Neural progenitor cell (in vitro differentiated cells): ENCODE results near the gene DDX31. TPM values are rescaled to one million over a fixed set of nuclear protein-coding genes. Genes with fewer than 3 reads are reported as not detected.

ENCODE experiments used
- DNase-seq: peaks from one replicate; pipeline ENCODE4 v3.0.0-alpha.2; 2016; ENCODE audit warnings: low spot score
- H2AFZ ChIP-seq: fragments of 200-600 bp; sonication (generic); replicated peaks from 2 replicates; pipeline ENCODE4 v1.6.1; 2016; ENCODE audit warnings: antibody characterized with exemption
- H3F3A ChIP-seq: fragments of 200-600 bp; sonication (generic); 2 replicates; pipeline ENCODE4 v1.6.1; 2016; ENCODE audit warnings: antibody characterized with exemption, low read depth
- H3K27ac ChIP-seq: fragments of 200-600 bp; sonication (generic); 2 replicates; pipeline ENCODE4 v1.5.1; 2016; ENCODE audit warnings: mild to moderate bottlenecking
- H3K27me3 ChIP-seq: fragments of 200-600 bp; sonication (generic); 2 replicates; pipeline ENCODE4 v1.6.1; 2016; ENCODE audit warnings: mild to moderate bottlenecking, moderate library complexity
- H3K36me3 ChIP-seq: fragments of 200-600 bp; sonication (generic); 2 replicates; pipeline ENCODE4 v1.5.1; 2016
- H3K4me1 ChIP-seq: fragments of 200-600 bp; sonication (generic); 2 replicates; pipeline ENCODE4 v1.6.1; 2016; ENCODE audit warnings: mixed run types
- H3K4me2 ChIP-seq: fragments of 200-600 bp; sonication (generic); 2 replicates; pipeline ENCODE4 v1.6.1; 2016
- H3K4me3 ChIP-seq: fragments of 200-600 bp; sonication (generic); 2 replicates; pipeline ENCODE4 v1.5.1; 2016
- H3K79me2 ChIP-seq: fragments of 200-600 bp; sonication (generic); 2 replicates; pipeline ENCODE4 v1.6.1; 2016; ENCODE audit warnings: low read depth
- H3K9ac ChIP-seq: fragments of 200-600 bp; sonication (generic); 2 replicates; pipeline ENCODE4 v1.6.1; 2016
- H3K9me3 ChIP-seq: fragments of 200-600 bp; sonication (generic); 2 replicates; pipeline ENCODE4 v1.5.1; 2016; ENCODE audit warnings: low read depth
- H4K20me1 ChIP-seq: fragments of 200-600 bp; sonication (generic); 2 replicates; pipeline ENCODE4 v1.6.1; 2016; ENCODE audit warnings: low read depth
- H3K27ac Mint-ChIP-seq: 3 replicates; pipeline ENCODE4 v1.8.0; 2021; ENCODE audit warnings: mixed read lengths
- H3K27me3 Mint-ChIP-seq: 2 replicates; pipeline ENCODE4 v1.8.0; 2022; ENCODE audit warnings: low read depth, mild to moderate bottlenecking, inconsistent platforms, moderate library complexity, mixed read lengths; ENCODE audit not compliant: insufficient read depth
- H3K36me3 Mint-ChIP-seq: 3 replicates; pipeline ENCODE4 v1.8.0; 2021; ENCODE audit warnings: mixed read lengths
- H3K4me1 Mint-ChIP-seq: 3 replicates; pipeline ENCODE4 v1.8.0; 2021; ENCODE audit warnings: mixed read lengths
- H3K4me3 Mint-ChIP-seq: 3 replicates; pipeline ENCODE4 v1.8.0; 2021; ENCODE audit warnings: mild to moderate bottlenecking, moderate library complexity, mixed read lengths
- H3K9me3 Mint-ChIP-seq: 3 replicates; pipeline ENCODE4 v1.8.0; 2020; ENCODE audit warnings: mixed read lengths
- EZH2 ChIP-seq: fragments of 200-600 bp; sonication (generic); IDR thresholded peaks from 2 replicates; pipeline ENCODE4 v1.6.1; 2017; ENCODE audit warnings: antibody characterized with exemption, mild to moderate bottlenecking, moderate library complexity
- EZH2phosphoT487 ChIP-seq: fragments of 200-600 bp; sonication (generic); IDR thresholded peaks from 2 replicates; pipeline ENCODE4 v1.6.1; 2017; ENCODE audit warnings: antibody characterized with exemption
- total RNA-seq: library from RNA; depleted of rRNA; stranded (reverse); fragments of >200 nt; gene quantifications from 2 replicates; pipeline ENCODE4 v1.2.3, GENCODE V29; 2015; ENCODE audit warnings: low replicate concordance
- TF ChIP-seq, protein P1 (sequence below): fragments of 200-600 bp; sonication (generic); IDR thresholded peaks from 2 replicates; pipeline ENCODE4 v1.5.1; 2017; ENCODE audit warnings: antibody characterized with exemption, mild to moderate bottlenecking

The DDX31 gene
- total RNA-seq, 1 donor from 2014 or later, result 25.7 TPM

- Histone ChIP-seq H3K9ac (no peak overlapping the region), H2AFZ (no peak overlapping the region), H3K4me3 (no peak overlapping the region), H3K9me3 (no peaks in the 10 kb centered on the region), H3K79me2 (no peaks in the 10 kb centered on the region), H3K4me2 (no peak overlapping the region), H3K27me3 (no peaks in the 10 kb centered on the region), H3K36me3 (no peaks in the 10 kb centered on the region), H3K27ac (no peak overlapping the region), H3K4me1 (no peaks in the 10 kb centered on the region), H4K20me1 (no peaks in the 10 kb centered on the region), H3F3A (no peaks in the 10 kb centered on the region)
- H3K4me3 Mint-ChIP-seq, result no peak overlapping the region
- H3K36me3 Mint-ChIP-seq, result peaks cover 8% of the 10 kb centered on the region
- H3K27me3 Mint-ChIP-seq, result no peaks in the 10 kb centered on the region
- no peak overlapping the region for H3K27ac Mint-ChIP-seq
- no peak for TF ChIP-seq EZH2phosphoT487
- TF ChIP-seq EZH2, result no peak
- TF ChIP-seq, protein P1, sequence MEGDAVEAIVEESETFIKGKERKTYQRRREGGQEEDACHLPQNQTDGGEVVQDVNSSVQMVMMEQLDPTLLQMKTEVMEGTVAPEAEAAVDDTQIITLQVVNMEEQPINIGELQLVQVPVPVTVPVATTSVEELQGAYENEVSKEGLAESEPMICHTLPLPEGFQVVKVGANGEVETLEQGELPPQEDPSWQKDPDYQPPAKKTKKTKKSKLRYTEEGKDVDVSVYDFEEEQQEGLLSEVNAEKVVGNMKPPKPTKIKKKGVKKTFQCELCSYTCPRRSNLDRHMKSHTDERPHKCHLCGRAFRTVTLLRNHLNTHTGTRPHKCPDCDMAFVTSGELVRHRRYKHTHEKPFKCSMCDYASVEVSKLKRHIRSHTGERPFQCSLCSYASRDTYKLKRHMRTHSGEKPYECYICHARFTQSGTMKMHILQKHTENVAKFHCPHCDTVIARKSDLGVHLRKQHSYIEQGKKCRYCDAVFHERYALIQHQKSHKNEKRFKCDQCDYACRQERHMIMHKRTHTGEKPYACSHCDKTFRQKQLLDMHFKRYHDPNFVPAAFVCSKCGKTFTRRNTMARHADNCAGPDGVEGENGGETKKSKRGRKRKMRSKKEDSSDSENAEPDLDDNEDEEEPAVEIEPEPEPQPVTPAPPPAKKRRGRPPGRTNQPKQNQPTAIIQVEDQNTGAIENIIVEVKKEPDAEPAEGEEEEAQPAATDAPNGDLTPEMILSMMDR, result no peak
- H3K4me1 Mint-ChIP-seq, result peaks cover 4% of the 10 kb centered on the region
- H3K9me3 Mint-ChIP-seq, result no peaks in the 10 kb centered on the region
- DNase-seq, result no peak
Observed at GRCh38 chr9:132637801-132638200, 32.0 kb downstream of the DDX31 start.

DNA sequence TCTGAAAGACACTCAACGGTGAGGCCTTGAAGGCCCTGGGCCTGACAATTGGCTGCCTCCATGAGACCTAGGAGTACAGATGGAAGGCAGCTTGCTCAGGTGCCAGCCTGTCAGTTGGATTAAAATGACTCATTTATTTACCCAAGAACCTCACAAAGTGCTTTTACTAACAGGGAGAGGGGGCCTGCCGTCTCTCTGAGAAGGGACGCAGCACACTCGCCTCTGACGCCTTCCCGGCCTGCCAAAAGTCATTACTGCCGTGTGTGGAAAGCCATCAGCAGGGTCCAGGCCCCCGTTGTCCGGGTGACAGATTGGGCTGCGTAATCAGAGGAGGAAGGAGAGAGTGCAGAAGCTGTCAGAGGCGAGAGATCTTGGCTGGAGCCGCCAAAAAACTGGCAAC, 32.4 kb downstream of the DDX31 start:
- Histone ChIP-seq H3K36me3 (no peaks in the 10 kb centered on the region), H3K4me1 (no peaks in the 10 kb centered on the region), H3K9me3 (no peaks in the 10 kb centered on the region), H4K20me1 (no peaks in the 10 kb centered on the region), H3K27me3 (no peaks in the 10 kb centered on the region), H3F3A (no peaks in the 10 kb centered on the region), H3K4me3 (no peak overlapping the region), H3K9ac (no peak overlapping the region), H3K27ac (no peak overlapping the region), H3K4me2 (no peak overlapping the region), H3K79me2 (no peaks in the 10 kb centered on the region), H2AFZ (no peak overlapping the region)
- Mint-ChIP-seq H3K36me3 (peaks cover 8% of the 10 kb centered on the region), H3K4me1 (peaks cover 4% of the 10 kb centered on the region), H3K27me3 (no peaks in the 10 kb centered on the region), H3K27ac (no peak overlapping the region), H3K9me3 (no peaks in the 10 kb centered on the region), H3K4me3 (no peak overlapping the region)
- DNase-seq, result no peak
- no peak for TF ChIP-seq EZH2phosphoT487

GRCh38 chr9:132634327-132634726, 35.5 kb downstream of the DDX31 start:
- TF ChIP-seq EZH2 (no peak), EZH2phosphoT487 (no peak)
- TF ChIP-seq, protein P1, result no peak
- Mint-ChIP-seq H3K36me3 (peaks cover 19% of the 10 kb centered on the region), H3K27ac (no peak overlapping the region)

GRCh38 chr9:132632413-132633129, 37.2 kb downstream of the DDX31 start:
- Mint-ChIP-seq H3K27ac (no peak overlapping the region), H3K36me3 (peaks cover 25% of the 10 kb centered on the region)

More at GRCh38 chr9:132634327-132634726, 35.5 kb downstream of the DDX31 start:
- H3K4me2 ChIP-seq, result no peak overlapping the region
- Mint-ChIP-seq H3K4me1 (peaks cover 12% of the 10 kb centered on the region), H3K27me3 (no peaks in the 10 kb centered on the region), H3K9me3 (no peaks in the 10 kb centered on the region), H3K4me3 (no peak overlapping the region)
- H3K4me1 ChIP-seq, result no peaks in the 10 kb centered on the region
- H3K27me3 ChIP-seq, result no peaks in the 10 kb centered on the region
- H2AFZ ChIP-seq, result no peak overlapping the region
- no peaks in the 10 kb centered on the region for H3K9me3 ChIP-seq
- H3K4me3 ChIP-seq, result no peak overlapping the region
- no peak for DNase-seq
- H3K27ac ChIP-seq, result no peak overlapping the region
- no peaks in the 10 kb centered on the region for H4K20me1 ChIP-seq
- H3K79me2 ChIP-seq, result no peaks in the 10 kb centered on the region
- H3F3A ChIP-seq, result no peaks in the 10 kb centered on the region
- H3K36me3 ChIP-seq, result no peaks in the 10 kb centered on the region
- H3K9ac ChIP-seq, result no peak overlapping the region

More at GRCh38 chr9:132632413-132633129, 37.2 kb downstream of the DDX31 start:
- H3K79me2 ChIP-seq, result no peaks in the 10 kb centered on the region
- H3K4me3 ChIP-seq, result no peak overlapping the region
- no peaks in the 10 kb centered on the region for H3K27me3 ChIP-seq
- Mint-ChIP-seq H3K4me3 (no peak overlapping the region), H3K9me3 (no peaks in the 10 kb centered on the region), H3K27me3 (no peaks in the 10 kb centered on the region), H3K4me1 (peaks cover 9% of the 10 kb centered on the region)
- H3F3A ChIP-seq, result no peaks in the 10 kb centered on the region
- no peak overlapping the region for H3K9ac ChIP-seq
- H3K27ac ChIP-seq, result no peak overlapping the region
- no peaks in the 10 kb centered on the region for H3K4me1 ChIP-seq
- no peak for DNase-seq
- TF ChIP-seq EZH2 (no peak), EZH2phosphoT487 (no peak)
- TF ChIP-seq, protein P1, result no peak
- H3K4me2 ChIP-seq, result no peak overlapping the region
- H3K9me3 ChIP-seq, result no peaks in the 10 kb centered on the region
- H2AFZ ChIP-seq, result no peak overlapping the region
- no peaks in the 10 kb centered on the region for H3K36me3 ChIP-seq
- no peaks in the 10 kb centered on the region for H4K20me1 ChIP-seq
